GM06990 (cell line): Measurements from ENCODE around the gene PTPRN2.

Experiments used
- DNase-seq: peaks from one replicate; pipeline ENCODE4 v3.0.0-alpha.2; 2011; ENCODE audit not compliant: insufficient read length; ENCODE audit errors: extremely low read depth
- H3K27me3 ChIP-seq: replicated peaks from 2 replicates; pipeline ENCODE4 v1.6.0; 2011; ENCODE audit warnings: low read length; ENCODE audit not compliant: control insufficient read depth, insufficient read depth
- H3K36me3 ChIP-seq: 2 replicates; pipeline ENCODE4 v1.5.1; 2011; ENCODE audit warnings: low read length; ENCODE audit not compliant: control insufficient read depth, insufficient read depth
- H3K4me3 ChIP-seq: replicated peaks from 2 replicates; pipeline ENCODE4 v1.5.1; 2011; ENCODE audit warnings: low read depth, mild to moderate bottlenecking, control low read depth, low read length
- TF ChIP-seq, protein P1 (sequence below): IDR thresholded peaks from 2 replicates; pipeline ENCODE4 v1.5.1; 2011; ENCODE audit warnings: low read length, control low read depth, mild to moderate bottlenecking, inconsistent platforms; ENCODE audit not compliant: insufficient read depth, poor library complexity, severe bottlenecking

Gene PTPRN2

DNA sequence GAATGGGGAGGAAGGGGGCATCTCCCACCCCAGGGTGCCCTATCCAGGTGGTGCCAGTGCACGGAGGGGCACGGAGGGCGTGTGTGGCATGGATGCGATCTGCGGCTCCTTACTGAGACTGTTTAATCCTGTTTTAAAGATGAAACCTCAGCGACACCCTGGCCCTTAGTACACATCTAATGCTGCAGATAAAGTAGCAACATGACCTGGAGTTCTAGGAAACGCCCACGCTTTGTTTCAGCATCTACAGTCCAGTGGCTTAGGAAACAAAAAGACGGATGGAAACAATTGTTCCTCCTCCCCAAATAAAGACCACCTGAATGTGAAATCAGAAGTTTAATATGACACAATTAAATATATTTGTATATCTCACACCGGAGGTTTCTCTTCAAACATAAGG, 1048.9 kb downstream of the PTPRN2 start:
- Histone ChIP-seq H3K27me3 (no peaks in the 10 kb centered on the region), H3K36me3 (no peaks in the 10 kb centered on the region), H3K4me3 (no peak overlapping the region)
- no peak for DNase-seq
- TF ChIP-seq, protein P1, sequence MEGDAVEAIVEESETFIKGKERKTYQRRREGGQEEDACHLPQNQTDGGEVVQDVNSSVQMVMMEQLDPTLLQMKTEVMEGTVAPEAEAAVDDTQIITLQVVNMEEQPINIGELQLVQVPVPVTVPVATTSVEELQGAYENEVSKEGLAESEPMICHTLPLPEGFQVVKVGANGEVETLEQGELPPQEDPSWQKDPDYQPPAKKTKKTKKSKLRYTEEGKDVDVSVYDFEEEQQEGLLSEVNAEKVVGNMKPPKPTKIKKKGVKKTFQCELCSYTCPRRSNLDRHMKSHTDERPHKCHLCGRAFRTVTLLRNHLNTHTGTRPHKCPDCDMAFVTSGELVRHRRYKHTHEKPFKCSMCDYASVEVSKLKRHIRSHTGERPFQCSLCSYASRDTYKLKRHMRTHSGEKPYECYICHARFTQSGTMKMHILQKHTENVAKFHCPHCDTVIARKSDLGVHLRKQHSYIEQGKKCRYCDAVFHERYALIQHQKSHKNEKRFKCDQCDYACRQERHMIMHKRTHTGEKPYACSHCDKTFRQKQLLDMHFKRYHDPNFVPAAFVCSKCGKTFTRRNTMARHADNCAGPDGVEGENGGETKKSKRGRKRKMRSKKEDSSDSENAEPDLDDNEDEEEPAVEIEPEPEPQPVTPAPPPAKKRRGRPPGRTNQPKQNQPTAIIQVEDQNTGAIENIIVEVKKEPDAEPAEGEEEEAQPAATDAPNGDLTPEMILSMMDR, result no peak

DNA sequence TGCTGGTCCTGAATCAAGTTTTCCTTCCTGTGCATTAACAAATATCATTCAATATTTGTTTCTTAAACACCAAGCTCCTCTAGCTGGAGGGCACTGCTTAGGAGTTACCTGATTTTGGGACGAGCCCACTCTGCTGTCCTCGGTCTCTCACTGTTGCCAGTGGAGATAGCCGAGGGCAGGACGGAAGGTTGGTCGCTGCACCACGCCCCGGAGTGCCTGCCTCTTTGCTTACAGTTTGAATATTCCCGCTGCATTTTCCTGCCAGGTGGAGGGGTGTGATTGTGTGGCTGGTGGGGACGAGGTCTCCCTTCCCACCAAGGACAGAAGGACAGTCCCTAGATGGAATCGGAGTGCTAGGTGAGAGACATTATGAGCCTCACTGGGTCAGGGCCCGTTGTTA, 1049.3 kb downstream of the PTPRN2 start:
- Histone ChIP-seq H3K4me3 (no peak overlapping the region), H3K36me3 (no peaks in the 10 kb centered on the region), H3K27me3 (no peaks in the 10 kb centered on the region)
- DNase-seq, result no peak
- TF ChIP-seq, protein P1, result no peak

DNA sequence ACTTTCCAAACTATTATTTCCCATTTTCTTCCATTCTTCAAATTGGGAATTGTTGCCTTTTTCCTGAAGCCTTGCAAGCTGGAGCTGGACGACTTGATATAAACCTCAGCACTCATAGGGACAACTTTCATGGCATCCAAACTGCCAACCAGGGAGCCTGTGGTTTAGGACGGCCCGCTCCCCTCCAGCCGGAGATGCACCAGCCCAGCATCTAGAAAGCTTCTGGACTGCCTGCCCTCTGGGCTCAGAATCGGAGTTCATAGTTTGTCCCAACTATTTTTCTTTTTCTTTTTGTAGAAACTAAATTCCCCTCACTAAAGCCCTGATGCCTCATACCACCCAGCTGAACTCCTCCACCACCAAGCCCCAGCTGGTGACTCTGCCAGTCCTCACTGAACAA, 1050.6 kb downstream of the PTPRN2 start:
- no peak for DNase-seq

DNA sequence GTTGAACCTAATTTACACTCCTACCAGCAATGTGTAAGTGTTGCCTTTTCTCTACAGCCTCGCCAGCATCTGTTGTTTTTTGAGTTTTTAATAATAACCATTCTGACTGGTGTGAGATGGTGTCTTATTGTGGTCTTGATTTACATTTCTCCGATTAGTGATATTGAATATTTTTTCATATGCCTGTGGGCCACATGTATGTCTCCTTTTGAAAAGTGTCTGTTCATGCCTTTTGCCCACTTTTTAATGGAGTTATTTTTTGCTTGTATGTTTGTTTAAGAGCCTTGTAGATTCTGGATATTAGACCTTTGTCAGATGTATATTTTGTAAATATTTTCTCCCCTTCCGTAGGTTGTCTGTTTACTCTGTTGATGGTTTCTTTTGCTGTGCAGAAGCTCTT, 1055.6 kb downstream of the PTPRN2 start:
- H3K36me3 ChIP-seq, result no peaks in the 10 kb centered on the region
- DNase-seq, result no peak
- TF ChIP-seq, protein P1, result no peak
- H3K27me3 ChIP-seq, result no peaks in the 10 kb centered on the region
- no peak overlapping the region for H3K4me3 ChIP-seq

More for the DNA sequence above, 1050.6 kb downstream of the PTPRN2 start:
- no peaks in the 10 kb centered on the region for H3K27me3 ChIP-seq
- H3K4me3 ChIP-seq, result no peak overlapping the region
- TF ChIP-seq, protein P1, result no peak
- no peaks in the 10 kb centered on the region for H3K36me3 ChIP-seq

DNA sequence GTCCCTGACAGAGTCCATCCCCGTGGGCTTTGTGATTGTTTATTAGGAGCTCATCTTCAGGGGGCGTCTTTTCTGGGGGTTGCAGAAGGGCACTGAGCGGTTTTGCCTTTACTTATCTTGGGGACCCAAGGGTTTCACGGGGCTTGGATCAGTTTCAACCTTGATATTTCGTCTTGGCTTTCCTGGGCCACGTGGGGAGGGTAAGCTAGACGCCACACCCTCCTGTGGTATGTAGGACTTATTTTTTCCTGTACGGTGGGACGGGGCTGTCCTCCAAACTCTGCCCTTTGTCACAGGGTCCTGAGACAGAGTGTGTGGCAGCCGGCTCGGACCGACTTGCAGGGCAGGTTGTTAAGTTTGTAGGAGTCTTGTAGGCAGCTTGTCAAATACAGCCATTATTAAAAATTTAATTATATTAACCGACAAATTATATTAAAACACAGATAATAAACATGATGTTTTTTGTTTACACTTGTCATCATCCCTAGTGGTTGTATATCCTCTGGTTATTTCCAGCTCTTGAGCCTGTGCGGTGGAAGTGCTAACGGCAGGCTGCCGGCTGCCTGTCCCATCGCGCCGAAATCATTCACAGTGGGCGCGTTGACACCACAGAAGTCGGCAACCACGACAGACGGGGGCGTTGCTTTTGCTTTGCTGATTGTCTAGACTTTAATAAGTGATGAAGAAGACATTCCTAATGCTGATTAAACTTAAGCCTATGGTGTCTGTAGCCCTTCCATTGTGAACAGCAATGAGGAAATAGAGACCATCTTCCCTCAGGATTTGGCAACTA, 1057.7 kb downstream of the PTPRN2 start:
- Histone ChIP-seq H3K36me3 (no peaks in the 10 kb centered on the region), H3K27me3 (no peaks in the 10 kb centered on the region)
- TF ChIP-seq, protein P1, result no peak

More for the DNA sequence above, 1057.7 kb downstream of the PTPRN2 start:
- H3K4me3 ChIP-seq, result no peak overlapping the region
- no peak for DNase-seq
